Epidermal melanocyte (primary cell): Measurements from ENCODE around the gene TFDP2.
"Not testable (repeated sequence)": the region's sequence is repeated elsewhere in the genome, so short reads cannot be mapped to it uniquely, and the experiment has no call there.

Experiments
- DNase-seq: peaks from one replicate; pipeline ENCODE4 v3.0.0; 2011; ENCODE audit warnings: low spot score; ENCODE audit not compliant: insufficient read length

Gene TFDP2

GRCh38 chr3:141928631-141929270 is 220.6 kb downstream of the TFDP2 start:
- no peak for DNase-seq

GRCh38 chr3:141926929-141927328 is 222.4 kb downstream of the TFDP2 start:
- no peak for DNase-seq

GRCh38 chr3:141925677-141926076 is 223.7 kb downstream of the TFDP2 start:
- DNase-seq, result not testable (repeated sequence)

- DNase-seq, result no peak
These were observed 228.0 kb downstream of the TFDP2 start for GRCh38 chr3:141921316-141921715.

GRCh38 chr3:141920701-141921100 is 228.6 kb downstream of the TFDP2 start:
- DNase-seq, result no peak

- DNase-seq, result no peak
These were observed 233.6 kb downstream of the TFDP2 start for GRCh38 chr3:141915766-141916165.

GRCh38 chr3:141915016-141915415 is 234.3 kb downstream of the TFDP2 start:
- DNase-seq, result no peak

- DNase-seq, result no peak
These were observed 235.0 kb downstream of the TFDP2 start for GRCh38 chr3:141914311-141914710.

GRCh38 chr3:141913150-141913811 is 236.1 kb downstream of the TFDP2 start:
- no peak for DNase-seq

- DNase-seq, result not testable (repeated sequence)
These were observed 239.4 kb downstream of the TFDP2 start for GRCh38 chr3:141909986-141910385.

- no peak for DNase-seq
These were observed 239.9 kb downstream of the TFDP2 start for GRCh38 chr3:141909408-141909807.

GRCh38 chr3:141905129-141905528 is 244.2 kb downstream of the TFDP2 start:
- DNase-seq, result no peak

GRCh38 chr3:141904203-141904602 is 245.1 kb downstream of the TFDP2 start:
- no peak for DNase-seq

GRCh38 chr3:141901914-141902313 is 247.4 kb downstream of the TFDP2 start:
- no peak for DNase-seq

- DNase-seq, result no peak
These were observed 249.0 kb downstream of the TFDP2 start for GRCh38 chr3:141900343-141900742.

- no peak for DNase-seq
These were observed 250.4 kb downstream of the TFDP2 start for GRCh38 chr3:141898908-141899307.

- DNase-seq, result no peak
These were observed 253.6 kb downstream of the TFDP2 start for GRCh38 chr3:141895731-141896130.

GRCh38 chr3:141894524-141895176 is 254.7 kb downstream of the TFDP2 start:
- no peak for DNase-seq
